OCI-LY7 (cell line): ENCODE measurements around the gene TOM1L2. TPM values are rescaled to one million over a fixed set of nuclear protein-coding genes. Genes with fewer than 3 reads are reported as not detected.

ENCODE experiments used
- BruUV-seq: library from RNA; stranded (reverse); fragments of 400-500 nt; replicated peaks from 2 replicates; lab custom pipeline; 2021; lab: Mats Ljungman, UMichigan
- CTCF ChIA-PET: fragments of 300-600 bp; sonication (Branson Sonifier 250); formaldehyde crosslinking; loops from one replicate; lab custom pipeline; 2022; ENCODE audit warnings: antibody characterized with exemption; ENCODE audit not compliant: unreplicated experiment; lab: Charles Lee
- POLR2A ChIA-PET: fragments of 300-600 bp; sonication (Branson Sonifier 250); formaldehyde crosslinking; loops from one replicate; lab custom pipeline; 2022; ENCODE audit warnings: antibody characterized with exemption; lab: Charles Lee
- DNase-seq: peaks from one replicate; pipeline ENCODE4 v3.0.0-alpha.2; 2015; ENCODE audit warnings: low spot score
- H2AFZ ChIP-seq: fragments of 200-600 bp; sonication (generic), shearing (Covaris generic); 2 replicates; pipeline ENCODE4 v1.6.1; 2014; ENCODE audit warnings: mild to moderate bottlenecking, antibody characterized with exemption, low read length, moderate library complexity
- H3K27ac ChIP-seq: fragments of 200-600 bp; sonication (generic); 2 replicates; pipeline ENCODE4 v1.5.1; 2014; ENCODE audit warnings: mixed run types, low read depth, mild to moderate bottlenecking, moderate library complexity, low read length, inconsistent platforms; ENCODE audit not compliant: poor library complexity, severe bottlenecking
- H3K36me3 ChIP-seq: fragments of 200-600 bp; sonication (generic); 2 replicates; pipeline ENCODE4 v1.6.1; 2014; ENCODE audit warnings: mild to moderate bottlenecking, antibody characterized with exemption, low read length, moderate library complexity, mixed read lengths; ENCODE audit not compliant: insufficient read depth
- H3K4me1 ChIP-seq: fragments of 200-600 bp; sonication (generic); 2 replicates; pipeline ENCODE4 v1.5.1; 2014; ENCODE audit warnings: mild to moderate bottlenecking, low read length; ENCODE audit not compliant: insufficient read depth, poor library complexity, severe bottlenecking
- H3K4me2 ChIP-seq: fragments of 200-600 bp; sonication (generic); 2 replicates; pipeline ENCODE4 v1.6.1; 2014; ENCODE audit warnings: mild to moderate bottlenecking, low read length
- H3K4me3 ChIP-seq: fragments of 200-600 bp; sonication (generic); 2 replicates; pipeline ENCODE4 v1.5.1; 2014; ENCODE audit warnings: mild to moderate bottlenecking, low read depth, low read length; ENCODE audit not compliant: poor library complexity, severe bottlenecking
- H3K79me2 ChIP-seq: fragments of 200-600 bp; sonication (generic); 2 replicates; pipeline ENCODE4 v1.6.1; 2016; ENCODE audit warnings: low read depth, mild to moderate bottlenecking, low read length, moderate library complexity, mixed read lengths; ENCODE audit not compliant: insufficient read depth
- H3K9me2 ChIP-seq: fragments of 200-600 bp; sonication (generic); 2 replicates; pipeline ENCODE4 v1.6.1; 2016; ENCODE audit warnings: mild to moderate bottlenecking, low read length, mixed read lengths; ENCODE audit not compliant: insufficient read depth
- H3K9me3 ChIP-seq: fragments of 200-600 bp; sonication (generic); 2 replicates; pipeline ENCODE4 v1.6.1; 2014; ENCODE audit warnings: mild to moderate bottlenecking, mixed run types, low read length, mixed read lengths
- H4K20me1 ChIP-seq: fragments of 200-600 bp; sonication (generic); 2 replicates; pipeline ENCODE4 v1.6.1; 2014; ENCODE audit warnings: mild to moderate bottlenecking, antibody characterized with exemption, low read length, moderate library complexity, mixed read lengths; ENCODE audit not compliant: insufficient read depth
- CTCF ChIP-seq: fragments of 200-600 bp; sonication (generic); conservative IDR thresholded peaks from 2 replicates; pipeline ENCODE4 v1.5.1; 2014; ENCODE audit warnings: mild to moderate bottlenecking, antibody characterized with exemption, low read length, moderate library complexity, mixed read lengths
- EZH2phosphoT487 ChIP-seq: fragments of 200-600 bp; sonication (generic); IDR thresholded peaks from 2 replicates; pipeline ENCODE4 v1.6.1; 2018; ENCODE audit warnings: low read depth, borderline replicate concordance, mild to moderate bottlenecking, mixed run types, antibody characterized with exemption, low read length, moderate library complexity, mixed read lengths
- intact Hi-C: fragments of 100-400 bp; cut with micrococcal nuclease; formaldehyde crosslinking; loops from one replicate; pipeline ENCODE4 v1.10.0; 2022; ENCODE audit not compliant: unreplicated experiment
- total RNA-seq, 2 experiments: library from RNA; depleted of rRNA in 1 of 2; stranded (reverse); fragments of >200 nt in 1 of 2; shearing (Covaris generic) in 1 of 2; gene quantifications; 2 replicates each; pipeline ENCODE4 v1.2.3, GENCODE V29; 2014 to 2022

The TOM1L2 gene
- total RNA-seq, 2 experiments from 2014 or later, result 4.9 to 14.3 TPM

- TF ChIP-seq CTCF (no peak), EZH2phosphoT487 (no peak)
- H3K79me2 ChIP-seq, result no peaks in the 10 kb centered on the region
- H3K36me3 ChIP-seq, result no peaks in the 10 kb centered on the region
- H3K9me3 ChIP-seq, result no peaks in the 10 kb centered on the region
- intact Hi-C loops, result no loop called here
- H3K9me2 ChIP-seq, result no peaks in the 10 kb centered on the region
- H3K4me1 ChIP-seq, result no peaks in the 10 kb centered on the region
- CTCF ChIA-PET, result no interaction called here
- DNase-seq, result no peak
- H4K20me1 ChIP-seq, result no peaks in the 10 kb centered on the region
- no peak overlapping the region for H2AFZ ChIP-seq
- no peak overlapping the region for H3K4me3 ChIP-seq
- H3K4me2 ChIP-seq, result no peak overlapping the region
- POLR2A ChIA-PET, result no interaction called here
- no peak overlapping the region for H3K27ac ChIP-seq
- BruUV-seq, result no TSS peak
These were observed 38.4 kb downstream of the TOM1L2 start for GRCh38 chr17:17933775-17934174.

- ChIA-PET POLR2A (interaction anchor here (0.5 to 1.6 kb wide), 2 partner anchors 15 to 33 kb away, joined by 4 to 6 read pairs; no protein-coding TSS in a partner anchor), CTCF (no interaction called here)
- Histone ChIP-seq H3K9me3 (no peaks in the 10 kb centered on the region), H3K4me1 (no peaks in the 10 kb centered on the region), H3K79me2 (no peaks in the 10 kb centered on the region), H3K36me3 (no peaks in the 10 kb centered on the region), H3K4me2 (no peak overlapping the region), H3K27ac (no peak overlapping the region), H3K4me3 (no peak overlapping the region), H2AFZ (no peak overlapping the region), H4K20me1 (no peaks in the 10 kb centered on the region), H3K9me2 (no peaks in the 10 kb centered on the region)
- TF ChIP-seq EZH2phosphoT487, result no peak
- TF ChIP-seq CTCF, result no peak
- intact Hi-C loops, result no loop called here
- BruUV-seq, result no TSS peak
- no peak for DNase-seq
These were observed 41.0 kb downstream of the TOM1L2 start for GRCh38 chr17:17931159-17931558.

- Histone ChIP-seq H3K27ac (no peak overlapping the region), H4K20me1 (no peaks in the 10 kb centered on the region), H3K36me3 (no peaks in the 10 kb centered on the region), H3K4me3 (no peak overlapping the region), H3K4me1 (no peaks in the 10 kb centered on the region), H3K79me2 (no peaks in the 10 kb centered on the region), H3K9me2 (no peaks in the 10 kb centered on the region), H2AFZ (no peak overlapping the region), H3K9me3 (no peaks in the 10 kb centered on the region), H3K4me2 (no peak overlapping the region)
- TF ChIP-seq EZH2phosphoT487 (no peak), CTCF (no peak)
- BruUV-seq, result no TSS peak
- CTCF ChIA-PET, result no interaction called here
- DNase-seq, result no peak
- intact Hi-C loops, result no loop called here
- POLR2A ChIA-PET, result interaction anchor here (1.6 kb wide), 1 partner anchor 16 kb away, joined by 6 read pairs; no protein-coding TSS in a partner anchor
These were observed 41.5 kb downstream of the TOM1L2 start for GRCh38 chr17:17930674-17931073.
